NCI-H2171 treated with DMSO at 0.1 percent for 48 hours (cell line): Measurements from ENCODE around the gene NCMAP.

Experiments
- DNase-seq: peaks from one replicate; lab custom pipeline; 2025; lab: John Stamatoyannopoulos, UW

The NCMAP gene

GRCh38 chr1:24622218-24622617 lies 66.3 kb downstream of the NCMAP start:
- no peak for DNase-seq

GRCh38 chr1:24632832-24633175 lies 76.9 kb downstream of the NCMAP start:
- peak; percentile 6 for DNase-seq

GRCh38 chr1:24635195-24635843 lies 79.4 kb downstream of the NCMAP start:
- peak; percentile 87 for DNase-seq

- no peak for DNase-seq
These were observed 80.9 kb downstream of the NCMAP start for GRCh38 chr1:24636661-24637357.

- DNase-seq = no peak
These were observed 83.2 kb downstream of the NCMAP start for GRCh38 chr1:24639094-24639493.

GRCh38 chr1:24639881-24640280 lies 84.0 kb downstream of the NCMAP start:
- peak; percentile 11 for DNase-seq

- DNase-seq = peak; percentile 53
These were observed 84.4 kb downstream of the NCMAP start for GRCh38 chr1:24640288-24640687.

GRCh38 chr1:24641646-24642151 lies 85.8 kb downstream of the NCMAP start:
- DNase-seq = no peak

GRCh38 chr1:24642481-24643362 lies 86.8 kb downstream of the NCMAP start, which contains the start of gene SRRM1:
TSS of gene SRRM1 (plus strand) at chr1:24643302. CDS start at chr1:24643327, 25 bp downstream.
- DNase-seq = peak; percentile 99

GRCh38 chr1:24643363-24644099 lies 87.6 kb downstream of the NCMAP start:
- DNase-seq = peak; percentile 45

GRCh38 chr1:24644100-24644384 lies 88.2 kb downstream of the NCMAP start:
- DNase-seq = peak; percentile 32

GRCh38 chr1:24648919-24649318 lies 93.0 kb downstream of the NCMAP start:
- DNase-seq = no peak

GRCh38 chr1:24652382-24652781 lies 96.5 kb downstream of the NCMAP start:
- no peak for DNase-seq

GRCh38 chr1:24654010-24654409 lies 98.1 kb downstream of the NCMAP start:
- DNase-seq = no peak

- no peak for DNase-seq
These were observed 100.2 kb downstream of the NCMAP start for GRCh38 chr1:24656046-24656445.

GRCh38 chr1:24657781-24658180 lies 101.9 kb downstream of the NCMAP start:
- no peak for DNase-seq
